Thoracic aorta (tissue), 2 donors: ENCODE results near the gene CIC. TPM values are rescaled to one million over a fixed set of nuclear protein-coding genes. Genes with fewer than 3 reads are reported as not detected.

ENCODE experiments used
- ATAC-seq: fragments of 150-250 bp; one replicate; pipeline ENCODE4 v1.8.0; 2017; ENCODE audit warnings: low read depth; ENCODE audit not compliant: insufficient number of reproducible peaks, low FRiP score
- DNase-seq: peaks from one replicate; pipeline ENCODE4 v3.0.0-alpha.2; 2020; ENCODE audit warnings: low spot score
- H3K27ac ChIP-seq, 2 donors: fragments of 200-600 bp; sonication (generic); 1 replicate in 1 of 2; 2 replicates in 1 of 2; pipeline ENCODE4 v1.5.1; 2016; ENCODE audit warnings: mild to moderate bottlenecking in 2 of 2, moderate library complexity in 2 of 2
- H3K27me3 ChIP-seq: fragments of 200-600 bp; sonication (generic); replicated peaks from 2 replicates; pipeline ENCODE4 v1.6.0; 2016; ENCODE audit warnings: mild to moderate bottlenecking; ENCODE audit not compliant: insufficient read depth
- H3K36me3 ChIP-seq: fragments of 200-600 bp; sonication (generic); one replicate; pipeline ENCODE4 v1.5.1; 2016
- H3K4me1 ChIP-seq, 2 donors: fragments of 200-600 bp; sonication (generic); 1 replicate in 1 of 2; 2 replicates in 1 of 2; pipeline versions ENCODE4 v1.5.1 to v1.6.0; 2016; ENCODE audit warnings: low read depth in 2 of 2, mild to moderate bottlenecking in 1 of 2; ENCODE audit not compliant: control insufficient read depth in 1 of 2
- H3K4me3 ChIP-seq: fragments of 200-600 bp; sonication (generic); 2 replicates; pipeline ENCODE4 v1.5.1; 2016; ENCODE audit warnings: mild to moderate bottlenecking
- H3K9me3 ChIP-seq: fragments of 200-600 bp; sonication (generic); 2 replicates; pipeline ENCODE4 v1.5.1; 2016
- CTCF ChIP-seq: fragments of 200-600 bp; sonication (generic); IDR thresholded peaks from one replicate; pipeline ENCODE4 v1.5.1; 2019; ENCODE audit warnings: antibody characterized with exemption
- total RNA-seq, 2 donors: library from RNA; depleted of rRNA; stranded (reverse); fragments of >200 nt; gene quantifications; one replicate each; pipeline versions ENCODE4 v1.1.0 to v1.2.3, GENCODE V29; 2016

The CIC gene
- total RNA-seq, 2 donors from 2014 or later = 57.1 to 112 TPM

GRCh38 chr19:42313840-42314755 is 45.0 kb downstream of the CIC start:
- H3K4me1 ChIP-seq = peaks cover 2 to 9% of the 10 kb centered on the region in 2 donors
- no peaks in the 10 kb centered on the region for H3K36me3 ChIP-seq
- no peak overlapping the region for H3K4me3 ChIP-seq
- DNase-seq (no peak), ATAC-seq (no peak)
- H3K27ac ChIP-seq = no peak overlapping the region
- peak; percentile 26 for TF ChIP-seq CTCF
- H3K9me3 ChIP-seq = no peaks in the 10 kb centered on the region
- H3K27me3 ChIP-seq = no peaks in the 10 kb centered on the region

- Histone ChIP-seq H3K4me3 (no peak overlapping the region), H3K4me1 (peaks cover 2 to 9% of the 10 kb centered on the region in 2 donors), H3K27me3 (no peaks in the 10 kb centered on the region), H3K9me3 (no peaks in the 10 kb centered on the region), H3K36me3 (no peaks in the 10 kb centered on the region), H3K27ac (no peak overlapping the region)
- no peak for ATAC-seq
- DNase-seq = no peak
- no peak for TF ChIP-seq CTCF
Observed at GRCh38 chr19:42315024-42315423, 46.0 kb downstream of the CIC start.

- peaks cover 2 to 9% of the 10 kb centered on the region in 2 donors for H3K4me1 ChIP-seq
- H3K9me3 ChIP-seq = no peaks in the 10 kb centered on the region
- H3K36me3 ChIP-seq = no peaks in the 10 kb centered on the region
- no peak for DNase-seq
- no peak for TF ChIP-seq CTCF
- no peak overlapping the region for H3K27ac ChIP-seq
- no peak overlapping the region for H3K4me3 ChIP-seq
- ATAC-seq = no peak
- H3K27me3 ChIP-seq = no peaks in the 10 kb centered on the region
Observed at GRCh38 chr19:42316223-42317211, 47.5 kb downstream of the CIC start.

- Histone ChIP-seq H3K36me3 (no peaks in the 10 kb centered on the region), H3K9me3 (no peaks in the 10 kb centered on the region), H3K4me1 (peaks cover 2 to 9% of the 10 kb centered on the region in 2 donors), H3K4me3 (no peak overlapping the region), H3K27me3 (no peaks in the 10 kb centered on the region), H3K27ac (no peak overlapping the region)
- TF ChIP-seq CTCF = no peak
- DNase-seq (no peak), ATAC-seq (no peak)
Observed at GRCh38 chr19:42317535-42317934, 48.5 kb downstream of the CIC start.

- H3K9me3 ChIP-seq = no peaks in the 10 kb centered on the region
- no peak for TF ChIP-seq CTCF
- H3K4me3 ChIP-seq = no peak overlapping the region
- H3K36me3 ChIP-seq = no peaks in the 10 kb centered on the region
- ATAC-seq (no peak), DNase-seq (no peak)
- H3K27ac ChIP-seq = no peak overlapping the region
- H3K27me3 ChIP-seq = peaks cover 4% of the 10 kb centered on the region
- peaks cover 11 to 28% of the 10 kb centered on the region in 2 donors for H3K4me1 ChIP-seq
Observed at GRCh38 chr19:42322305-42322704, 53.3 kb downstream of the CIC start.
